GM13976 (cell line): ENCODE measurements around the gene GNAQ.

ENCODE experiments used
- DNase-seq: peaks from one replicate; pipeline ENCODE4 v3.0.0; 2012; ENCODE audit warnings: low spot score
- CTCF ChIP-seq: IDR thresholded peaks from 2 replicates; pipeline ENCODE4 v1.5.1; 2012; ENCODE audit warnings: borderline replicate concordance, mild to moderate bottlenecking; ENCODE audit not compliant: insufficient read depth; ENCODE audit errors: extremely low read depth, missing control alignments, control extremely low read depth
- in situ Hi-C: fragments of 300-500 bp; cut with MboI; formaldehyde crosslinking; loops from one replicate; pipeline ENCODE4 v1.12.0; 2022; ENCODE audit warnings: low sequenced_read_pairs, mixed read lengths, inconsistent platforms; ENCODE audit not compliant: unreplicated experiment

Gene GNAQ

GRCh38 chr9:77876590-77876989 lies 155.0 kb downstream of the GNAQ start:
- DNase-seq: no peak
- no peak for TF ChIP-seq CTCF
- in situ Hi-C loops: no loop called here

GRCh38 chr9:77876091-77876490 lies 155.5 kb downstream of the GNAQ start:
- no peak for TF ChIP-seq CTCF
- in situ Hi-C loops: no loop called here
- DNase-seq: no peak

GRCh38 chr9:77872863-77873262 lies 158.7 kb downstream of the GNAQ start:
- in situ Hi-C loops: loop anchor here (25.0 kb wide), 1 partner anchor 314 kb away; no protein-coding TSS in a partner anchor
- no peak for DNase-seq
- no peak for TF ChIP-seq CTCF

- in situ Hi-C loops: loop anchor here (25.0 kb wide), 1 partner anchor 315 kb away; no protein-coding TSS in a partner anchor
- DNase-seq: no peak
- TF ChIP-seq CTCF: no peak
Observed at GRCh38 chr9:77872177-77872576, 159.4 kb downstream of the GNAQ start.

- DNase-seq: no peak
- in situ Hi-C loops: loop anchor here (25.0 kb wide), 1 partner anchor 316 kb away; no protein-coding TSS in a partner anchor
- TF ChIP-seq CTCF: no peak
Observed at GRCh38 chr9:77871483-77871882, 160.1 kb downstream of the GNAQ start.

GRCh38 chr9:77866878-77867277 lies 164.7 kb downstream of the GNAQ start:
- in situ Hi-C loops: loop anchor here (25.0 kb wide), 1 partner anchor 320 kb away; no protein-coding TSS in a partner anchor
- DNase-seq: no peak
- TF ChIP-seq CTCF: no peak

GRCh38 chr9:77865385-77866047 lies 166.1 kb downstream of the GNAQ start:
- no peak for TF ChIP-seq CTCF

More at GRCh38 chr9:77865385-77866047, 166.1 kb downstream of the GNAQ start:
- in situ Hi-C loops: loop anchor here (25.0 kb wide), 1 partner anchor 322 kb away; no protein-coding TSS in a partner anchor
- DNase-seq: no peak
